Natural killer cell (primary cell): ENCODE measurements around the gene STK39. TPM values are rescaled to one million over a fixed set of nuclear protein-coding genes. Genes with fewer than 3 reads are reported as not detected.

ENCODE experiments used
- ATAC-seq, 3 donors: fragments of 150-1000 bp in 2 of 3; fragments of 200-7000 bp in 1 of 3; cut with Tn5 transposase; 1 replicate in 1 of 3; 2 replicates in 2 of 3; pipeline ENCODE4 v1.10.0; 2021; ENCODE audit warnings: mild to moderate bottlenecking in 2 of 3, moderate library complexity in 2 of 3
- DNase-seq, 2 donors: peaks; one replicate each; pipeline versions ENCODE4 v3.0.0 to v3.0.0-alpha.2; 2013 to 2021; ENCODE audit warnings: mixed read lengths in 1 of 2
- H3K27ac ChIP-seq: one replicate; pipeline ENCODE4 v1.5.1; 2013; ENCODE audit warnings: mild to moderate bottlenecking, low read length
- H3K27me3 ChIP-seq: one replicate; pipeline ENCODE4 v1.6.1; 2013; ENCODE audit warnings: low read length; ENCODE audit not compliant: control insufficient read depth, insufficient read depth
- H3K36me3 ChIP-seq: one replicate; pipeline ENCODE4 v1.6.1; 2013; ENCODE audit warnings: low read length; ENCODE audit not compliant: control insufficient read depth, insufficient read depth
- H3K4me1 ChIP-seq: one replicate; pipeline ENCODE4 v1.6.1; 2013; ENCODE audit warnings: low read length; ENCODE audit not compliant: control insufficient read depth, insufficient read depth
- H3K4me3 ChIP-seq: one replicate; pipeline ENCODE4 v1.5.1; 2013; ENCODE audit warnings: low read length
- H3K9me3 ChIP-seq: one replicate; pipeline ENCODE4 v1.6.1; 2013; ENCODE audit warnings: low read length; ENCODE audit not compliant: control insufficient read depth, insufficient read depth
- H3K27ac Mint-ChIP-seq, 2 donors: one replicate each; pipeline ENCODE4 v1.8.0; 2022; ENCODE audit warnings: mild to moderate bottlenecking in 2 of 2, mixed read lengths in 2 of 2, moderate library complexity in 1 of 2
- H3K27me3 Mint-ChIP-seq, 2 donors: one replicate each; pipeline ENCODE4 v1.8.0; 2022; ENCODE audit warnings: low read depth in 2 of 2, mixed read lengths in 2 of 2
- H3K36me3 Mint-ChIP-seq: one replicate; pipeline ENCODE4 v1.8.0; 2022; ENCODE audit warnings: mixed read lengths
- H3K4me1 Mint-ChIP-seq, 2 donors: one replicate each; pipeline ENCODE4 v1.8.0; 2022; ENCODE audit warnings: mixed read lengths in 2 of 2
- H3K4me3 Mint-ChIP-seq: one replicate; pipeline ENCODE4 v1.8.0; 2022; ENCODE audit warnings: mild to moderate bottlenecking, moderate library complexity, mixed read lengths
- H3K9me3 Mint-ChIP-seq, 2 donors: one replicate each; pipeline ENCODE4 v1.8.0; 2022; ENCODE audit warnings: mixed read lengths in 2 of 2
- WGBS: methylation state at CpG from one replicate; pipeline ENCODE4 v1.1.7; 2013; ENCODE audit warnings: missing lambda C conversion rate; ENCODE audit not compliant: insufficient coverage; 5-methylcytosine and 5-hydroxymethylcytosine counted together
- intact Hi-C: fragments of 100-400 bp; cut with micrococcal nuclease; formaldehyde crosslinking; loops from one replicate; pipeline ENCODE4 v1.14.2; 2022
- total RNA-seq, 4 donors: library from RNA; stranded (reverse); fragments of 120-200 nt in 1 of 4; gene quantifications; one replicate each; pipeline versions ENCODE4 v1.2.3 to v1.2.4, GENCODE V29; 2013 to 2022
- TF ChIP-seq, protein P1 (sequence below): fragments of 200-600 bp; IDR thresholded peaks from one replicate; pipeline ENCODE4 v1.8.0; 2022; ENCODE audit warnings: antibody characterized with exemption

STK39 gene
- total RNA-seq, 3 donors from 2014 or later (not counting 1 experiment from before 2014, with no cell fraction given) = 53.3 to 79.3 (median 66.6) TPM

DNA sequence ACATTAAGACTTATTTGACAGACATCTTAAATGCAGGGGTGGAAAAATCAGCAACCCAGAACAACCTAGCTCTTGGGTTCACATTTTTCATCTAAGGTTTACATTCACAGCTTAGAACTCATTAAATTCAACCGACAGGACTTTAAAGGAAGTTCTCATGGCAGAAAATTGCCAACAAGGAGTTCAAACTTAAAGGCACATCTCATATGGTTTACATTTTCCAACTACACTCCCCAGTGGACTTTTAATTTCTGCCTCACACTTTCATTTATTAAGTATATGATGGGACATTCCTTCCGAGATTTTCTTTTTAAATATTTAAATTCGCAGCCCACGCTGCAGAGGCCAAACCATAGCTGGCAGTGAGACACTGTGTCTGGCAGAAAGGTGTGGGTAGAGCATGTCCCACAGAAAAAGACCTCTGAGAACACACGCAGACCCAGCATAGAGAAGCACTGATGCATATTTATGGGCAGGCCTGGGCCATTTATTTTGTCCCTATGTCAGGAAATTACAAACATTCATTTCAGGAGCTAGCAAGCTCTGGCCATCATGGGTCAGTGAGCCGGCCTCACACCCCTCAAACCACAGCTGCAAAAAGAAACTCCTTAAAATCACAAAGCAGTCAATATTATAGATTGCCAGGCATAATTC is 46.3 kb downstream of the STK39 start:
- Mint-ChIP-seq H3K4me3 (peak overlapping the region; percentile 26), H3K36me3 (no peaks in the 10 kb centered on the region), H3K4me1 (peaks cover 80 to 82% of the 10 kb centered on the region in 2 donors), H3K27ac (peak overlapping the region; percentile 19 to 83), H3K27me3 (no peaks in the 10 kb centered on the region), H3K9me3 (no peaks in the 10 kb centered on the region)
- intact Hi-C loops = no loop called here
- TF ChIP-seq, protein P1, sequence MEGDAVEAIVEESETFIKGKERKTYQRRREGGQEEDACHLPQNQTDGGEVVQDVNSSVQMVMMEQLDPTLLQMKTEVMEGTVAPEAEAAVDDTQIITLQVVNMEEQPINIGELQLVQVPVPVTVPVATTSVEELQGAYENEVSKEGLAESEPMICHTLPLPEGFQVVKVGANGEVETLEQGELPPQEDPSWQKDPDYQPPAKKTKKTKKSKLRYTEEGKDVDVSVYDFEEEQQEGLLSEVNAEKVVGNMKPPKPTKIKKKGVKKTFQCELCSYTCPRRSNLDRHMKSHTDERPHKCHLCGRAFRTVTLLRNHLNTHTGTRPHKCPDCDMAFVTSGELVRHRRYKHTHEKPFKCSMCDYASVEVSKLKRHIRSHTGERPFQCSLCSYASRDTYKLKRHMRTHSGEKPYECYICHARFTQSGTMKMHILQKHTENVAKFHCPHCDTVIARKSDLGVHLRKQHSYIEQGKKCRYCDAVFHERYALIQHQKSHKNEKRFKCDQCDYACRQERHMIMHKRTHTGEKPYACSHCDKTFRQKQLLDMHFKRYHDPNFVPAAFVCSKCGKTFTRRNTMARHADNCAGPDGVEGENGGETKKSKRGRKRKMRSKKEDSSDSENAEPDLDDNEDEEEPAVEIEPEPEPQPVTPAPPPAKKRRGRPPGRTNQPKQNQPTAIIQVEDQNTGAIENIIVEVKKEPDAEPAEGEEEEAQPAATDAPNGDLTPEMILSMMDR = no peak
- ATAC-seq (no peak), DNase-seq (no peak)
- no peaks in the 10 kb centered on the region for H3K36me3 ChIP-seq
- H3K27me3 ChIP-seq = no peaks in the 10 kb centered on the region
- H3K4me1 ChIP-seq = peaks cover 18% of the 10 kb centered on the region
- no peak overlapping the region for H3K4me3 ChIP-seq
- no peak overlapping the region for H3K27ac ChIP-seq
- H3K9me3 ChIP-seq = no peaks in the 10 kb centered on the region
- 69% methylated on average over 6 of the region's 6 CpGs for WGBS

DNA sequence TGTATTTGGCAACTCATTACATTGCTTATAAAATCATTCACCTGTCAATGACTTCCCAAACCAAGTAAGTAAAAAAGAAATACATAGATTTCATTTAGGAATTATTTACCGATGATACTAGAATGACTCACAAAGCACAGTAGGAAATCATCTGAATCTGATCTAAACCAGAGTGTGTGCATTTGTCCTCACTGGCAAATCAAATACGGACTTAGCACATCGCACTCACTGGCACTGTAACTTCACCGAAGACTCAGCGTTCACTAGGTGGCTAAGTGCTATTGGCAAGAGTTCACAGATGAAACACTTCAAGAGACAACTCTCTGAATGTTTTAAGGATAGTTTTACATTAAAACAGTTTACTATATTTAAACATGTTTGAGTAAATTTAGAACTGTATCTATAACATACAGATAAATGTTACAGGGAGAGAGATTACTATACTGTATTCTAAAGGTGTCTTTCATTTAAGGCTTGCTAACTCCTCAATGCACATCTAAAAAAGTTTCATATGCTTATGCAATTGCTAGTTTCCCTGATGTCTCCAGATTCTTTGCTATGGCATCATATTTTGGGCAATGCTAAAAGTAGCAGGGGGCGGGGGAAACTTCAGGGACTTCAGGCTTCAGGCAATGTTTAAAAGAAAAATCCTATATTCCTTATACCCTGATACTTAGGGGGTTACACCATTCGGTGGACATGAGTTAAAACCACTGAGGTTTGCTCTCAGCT is 48.8 kb downstream of the STK39 start:
- TF ChIP-seq, protein P1 = no peak
- 82% methylated on average over 7 of the region's 7 CpGs for WGBS
- DNase-seq = no peak
- Mint-ChIP-seq H3K4me3 (peak overlapping the region; percentile 19), H3K4me1 (peaks cover 78 to 83% of the 10 kb centered on the region in 2 donors), H3K27me3 (no peaks in the 10 kb centered on the region), H3K27ac (peak overlapping the region; percentile 42 to 83), H3K36me3 (no peaks in the 10 kb centered on the region), H3K9me3 (no peaks in the 10 kb centered on the region)
- no peak overlapping the region for H3K4me3 ChIP-seq
- no peak for ATAC-seq
- no peak overlapping the region for H3K27ac ChIP-seq
- H3K27me3 ChIP-seq = no peaks in the 10 kb centered on the region
- H3K4me1 ChIP-seq = peaks cover 36% of the 10 kb centered on the region
- H3K36me3 ChIP-seq = no peaks in the 10 kb centered on the region
- H3K9me3 ChIP-seq = no peaks in the 10 kb centered on the region
- intact Hi-C loops = no loop called here

DNA sequence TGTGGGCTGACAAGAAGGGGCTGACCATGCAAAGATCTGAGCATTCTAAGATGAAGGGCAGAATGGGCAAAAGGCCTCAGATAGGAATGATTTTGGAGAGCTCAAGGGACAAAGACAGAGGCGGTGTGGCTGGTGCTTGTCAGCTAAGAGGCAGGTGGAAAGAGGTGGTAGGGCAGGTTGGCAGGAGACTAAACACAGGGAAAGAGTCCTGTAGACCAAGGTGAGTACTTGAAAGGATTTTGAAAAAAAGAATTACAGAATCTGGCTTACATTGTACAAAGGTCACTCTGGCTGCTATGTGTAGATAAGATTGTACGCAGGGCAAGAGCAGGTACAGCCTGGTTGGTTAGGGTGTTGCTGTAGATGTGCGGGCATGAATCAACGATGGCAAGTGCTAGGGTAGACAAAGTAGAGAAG is 50.6 kb downstream of the STK39 start:
- Mint-ChIP-seq H3K9me3 (no peaks in the 10 kb centered on the region), H3K27me3 (no peaks in the 10 kb centered on the region), H3K27ac (peak overlapping the region; percentile 94 to 96), H3K4me3 (no peak overlapping the region), H3K4me1 (peaks cover 78 to 83% of the 10 kb centered on the region in 2 donors), H3K36me3 (no peaks in the 10 kb centered on the region)
- intact Hi-C loops = no loop called here
- DNase-seq = no peak
- no peak overlapping the region for H3K4me3 ChIP-seq
- no peak overlapping the region for H3K27ac ChIP-seq
- TF ChIP-seq, protein P1 = no peak
- H3K27me3 ChIP-seq = no peaks in the 10 kb centered on the region
- no peak for ATAC-seq
- H3K36me3 ChIP-seq = no peaks in the 10 kb centered on the region
- WGBS = 90% methylated on average over 4 of the region's 4 CpGs
- H3K9me3 ChIP-seq = no peaks in the 10 kb centered on the region
- H3K4me1 ChIP-seq = peaks cover 55% of the 10 kb centered on the region
